ENCODE results near the gene RNF7.
A peak's percentile ranks its signal among the peaks of the same experiment; 100 is the strongest.
"Not testable (repeated sequence)": the region's sequence is repeated elsewhere in the genome, so short reads cannot be mapped to it uniquely, and the experiment has no call there.

Gene RNF7

DNA sequence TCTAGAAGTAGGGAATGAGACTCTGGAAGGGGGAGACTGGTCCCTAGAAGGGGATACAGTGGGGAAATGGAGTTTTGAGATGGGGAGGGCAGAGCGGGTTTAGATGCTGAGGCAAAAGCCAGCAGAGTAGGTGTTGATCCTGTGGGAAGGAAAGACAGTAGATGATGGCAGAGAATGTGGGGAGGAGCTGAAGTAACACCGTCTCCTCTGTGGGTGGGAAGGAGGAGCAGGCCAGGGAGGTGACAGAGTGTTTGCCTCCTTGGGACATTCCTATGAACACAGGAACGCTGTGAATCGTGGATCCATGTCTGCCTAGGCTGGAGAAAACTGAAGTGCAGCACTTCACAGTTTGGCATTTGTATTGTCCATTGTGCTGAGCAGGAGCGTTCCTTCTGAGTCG is 45.5 kb downstream of the RNF7 start:
- no peak for DNase-seq

DNA sequence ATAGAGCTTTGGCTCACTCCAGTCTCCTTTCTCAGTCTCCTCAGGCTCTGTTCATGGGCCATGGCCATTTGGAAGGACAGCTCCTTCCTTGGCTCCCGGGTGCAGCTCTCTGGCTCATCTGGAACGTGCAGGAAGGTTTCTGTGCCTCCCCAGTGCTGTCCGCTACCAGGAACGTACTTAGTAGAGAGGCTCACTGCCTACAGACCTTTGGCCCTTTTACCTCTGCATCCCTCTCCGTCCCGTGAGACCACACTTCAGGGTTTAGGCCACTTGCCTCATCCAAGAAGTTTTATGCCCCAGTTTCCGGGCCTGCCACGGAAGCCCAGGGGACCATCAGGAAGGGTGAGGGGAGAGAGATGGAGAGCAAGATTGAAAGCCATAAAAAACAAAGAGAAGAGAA is 46.0 kb downstream of the RNF7 start:
- DNase-seq = no peak

DNA sequence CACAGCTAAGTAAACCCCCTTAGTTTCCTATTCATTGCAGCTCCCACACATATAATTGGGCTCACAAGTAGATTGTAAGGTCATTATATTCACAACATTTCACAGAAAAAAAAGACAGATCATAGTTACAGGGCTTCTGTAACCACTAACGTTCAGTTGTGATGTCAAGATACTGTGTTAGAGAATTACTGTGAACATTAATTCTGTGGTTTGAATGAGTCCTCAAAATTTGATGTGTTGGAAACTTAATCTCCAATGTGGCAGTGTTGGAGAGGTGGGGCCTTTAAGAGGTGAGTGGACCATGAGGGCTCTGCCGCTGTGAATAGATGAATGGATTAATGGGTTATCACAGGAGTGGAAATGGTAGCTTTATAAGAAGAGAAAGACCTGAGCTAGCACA is 46.4 kb downstream of the RNF7 start:
- DNase-seq = no peak

DNA sequence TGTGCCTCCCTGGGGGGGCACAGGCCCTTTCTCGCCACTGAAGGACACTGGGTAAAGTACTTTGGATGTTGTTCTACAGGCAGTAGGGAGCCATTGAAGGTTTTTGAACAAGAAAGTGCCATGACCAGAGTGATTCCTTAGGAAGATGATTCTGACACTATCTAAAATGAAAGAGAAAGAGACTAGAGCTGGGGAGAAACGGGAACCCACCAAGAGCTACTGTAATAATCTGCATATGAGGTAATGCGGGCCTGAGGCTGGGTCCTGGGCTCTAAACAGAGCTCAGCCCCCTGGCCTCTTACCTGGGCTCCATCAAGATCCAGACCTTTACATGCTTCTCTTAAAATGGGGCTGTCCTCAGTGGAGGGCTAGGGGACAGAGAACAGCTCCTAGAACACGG is 50.1 kb downstream of the RNF7 start:
- DNase-seq = no peak

DNA sequence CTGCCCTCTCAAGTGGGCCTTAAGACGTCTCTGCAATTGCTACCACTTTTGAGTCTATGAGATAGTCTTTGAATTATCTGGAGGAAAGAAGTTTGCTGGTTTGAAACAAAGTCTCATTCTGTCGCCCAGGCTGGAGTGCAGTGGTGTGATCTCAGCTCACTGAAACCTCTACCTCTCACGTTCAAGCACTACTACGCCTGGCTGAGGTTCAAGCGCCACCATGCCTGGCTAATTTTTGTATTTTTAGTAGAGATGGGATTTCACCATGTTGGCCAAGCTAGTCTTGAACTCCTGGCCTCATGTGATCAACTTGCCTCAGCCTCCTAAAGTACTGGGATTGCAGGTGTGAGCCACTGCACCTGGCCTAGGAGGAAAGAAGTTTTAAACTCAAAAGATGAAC is 50.7 kb downstream of the RNF7 start:
- not testable (repeated sequence) for DNase-seq

DNA sequence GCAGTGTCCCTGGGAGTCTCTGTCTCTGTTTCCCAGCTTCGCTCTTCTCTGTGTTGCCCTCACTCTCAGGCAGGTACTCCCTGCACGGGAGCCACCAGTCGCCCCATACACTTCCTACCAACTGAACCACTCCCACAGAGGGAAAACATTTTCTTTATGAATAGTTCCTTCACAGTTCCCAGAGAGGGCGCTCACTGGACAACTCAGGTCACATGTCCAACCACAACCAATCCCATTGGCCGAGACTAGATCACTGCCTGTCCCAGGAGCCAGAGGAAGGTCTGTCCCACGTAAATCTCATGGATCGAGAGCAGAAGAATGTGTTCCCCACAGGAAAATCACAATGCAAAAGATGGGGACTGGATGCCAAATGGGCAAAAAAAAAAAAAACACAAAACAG is 51.2 kb downstream of the RNF7 start:
- DNase-seq = no peak

DNA sequence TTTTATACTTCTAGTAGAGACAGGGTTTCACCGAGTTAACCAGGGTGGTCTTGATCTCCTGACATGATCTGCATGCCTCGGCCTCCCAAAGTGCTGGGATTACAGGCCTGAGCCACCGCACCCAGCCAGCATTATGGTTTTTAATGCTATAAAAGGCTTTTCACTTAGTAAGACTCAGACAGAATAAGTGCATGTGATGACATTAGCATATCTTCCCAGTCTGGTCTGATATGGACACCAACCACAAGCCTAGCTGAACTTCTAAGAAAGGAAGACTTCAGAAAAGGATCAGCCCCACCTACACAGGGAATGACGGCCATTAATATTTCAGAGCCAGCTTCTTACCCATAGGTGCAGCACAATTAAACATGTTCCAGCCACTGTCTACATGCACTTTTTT is 52.1 kb downstream of the RNF7 start:
- no peak for DNase-seq

DNA sequence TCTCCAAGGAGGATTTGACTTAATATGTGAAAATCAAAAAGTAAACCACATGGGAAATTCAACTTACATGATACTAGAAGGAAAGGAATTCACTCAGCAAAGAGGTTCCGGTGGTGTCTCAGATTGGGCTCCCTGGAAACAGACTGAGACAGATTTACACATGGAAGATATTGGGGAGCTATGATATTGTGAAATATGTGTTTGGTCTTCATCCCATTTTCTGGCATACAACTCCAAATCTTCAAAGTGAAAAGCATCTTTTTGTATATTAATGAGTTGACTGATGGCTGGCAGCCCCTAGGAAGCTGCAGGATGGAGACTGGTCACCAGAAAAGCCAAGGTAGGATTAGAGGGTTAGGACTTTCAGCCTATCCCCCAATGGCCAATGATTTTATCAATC is 54.4 kb downstream of the RNF7 start:
- no peak for DNase-seq

DNA sequence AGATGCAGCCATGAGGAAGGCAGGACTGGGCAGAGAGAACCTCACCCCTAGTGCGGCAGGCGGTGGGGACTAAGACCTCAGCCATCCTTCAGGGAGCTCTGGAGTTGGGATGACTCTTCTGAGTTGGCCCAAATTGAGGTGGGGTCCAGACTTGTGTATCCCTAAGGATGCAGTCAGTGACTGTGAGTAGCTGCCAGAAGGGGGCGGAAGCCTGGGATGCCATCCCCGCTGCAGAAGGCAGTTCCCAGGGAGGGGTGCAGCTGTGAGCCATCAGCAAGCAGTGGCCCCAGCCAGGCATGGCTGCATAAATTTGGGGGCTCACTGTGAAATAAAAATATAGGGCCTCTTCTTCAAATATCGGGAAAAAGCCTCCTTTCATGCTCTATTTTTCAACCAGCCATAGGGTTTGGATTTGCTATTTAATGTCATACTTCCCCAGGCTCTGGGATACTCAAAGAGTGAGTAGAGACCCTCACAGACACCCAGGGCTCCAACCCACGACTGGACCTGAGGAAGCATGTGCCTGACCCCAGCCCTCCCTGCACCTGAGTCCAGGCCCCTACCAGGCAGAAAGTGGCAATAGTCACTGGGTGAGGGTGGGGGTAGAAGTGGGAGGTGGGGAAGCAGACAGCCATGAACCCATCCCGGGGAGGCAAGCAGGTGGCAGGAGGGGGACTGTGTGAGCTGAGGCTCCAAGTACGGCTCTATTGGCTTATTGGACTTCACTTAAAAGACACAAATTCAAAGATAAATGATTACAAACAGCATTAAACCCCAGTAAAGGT is 55.6 kb downstream of the RNF7 start:
- no peak for DNase-seq

DNA sequence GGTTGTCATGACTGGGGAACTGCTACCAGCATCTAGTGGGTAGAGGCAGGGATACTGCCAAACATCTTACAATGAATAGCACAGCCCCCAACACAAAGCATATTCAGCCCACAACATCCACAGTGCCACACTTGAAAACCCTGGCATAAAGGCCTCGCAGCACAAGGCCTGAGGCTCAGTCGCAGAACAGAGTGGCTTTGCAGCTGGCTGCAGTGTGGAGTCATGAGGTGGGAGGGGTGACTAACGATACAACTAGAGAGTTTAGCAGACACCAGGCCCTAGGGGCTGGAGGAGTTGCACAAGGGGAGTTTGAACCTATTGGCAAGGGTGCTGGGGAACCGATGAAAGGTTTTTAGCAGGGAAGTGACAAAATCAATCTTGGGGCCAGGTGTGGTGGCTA is 57.2 kb downstream of the RNF7 start:
- peak in 1 of 2 experiments; percentile 28 for DNase-seq

DNA sequence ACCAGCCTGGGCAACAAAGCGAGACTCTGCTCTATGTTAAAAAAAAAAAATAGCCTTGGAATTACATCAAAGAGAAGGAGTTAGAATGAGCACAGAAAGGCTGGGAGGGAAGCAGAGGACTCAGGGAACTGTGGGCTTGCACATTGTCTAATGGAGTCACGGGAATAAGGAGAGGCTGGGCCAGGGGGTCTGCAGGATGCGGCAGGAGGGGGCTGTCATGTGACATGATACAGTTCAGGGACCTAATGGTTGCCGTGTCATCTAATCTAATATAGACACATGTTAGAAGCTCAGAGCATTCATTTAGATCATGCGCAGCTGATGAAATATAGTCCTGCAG is 57.6 kb downstream of the RNF7 start:
- DNase-seq = no peak

DNA sequence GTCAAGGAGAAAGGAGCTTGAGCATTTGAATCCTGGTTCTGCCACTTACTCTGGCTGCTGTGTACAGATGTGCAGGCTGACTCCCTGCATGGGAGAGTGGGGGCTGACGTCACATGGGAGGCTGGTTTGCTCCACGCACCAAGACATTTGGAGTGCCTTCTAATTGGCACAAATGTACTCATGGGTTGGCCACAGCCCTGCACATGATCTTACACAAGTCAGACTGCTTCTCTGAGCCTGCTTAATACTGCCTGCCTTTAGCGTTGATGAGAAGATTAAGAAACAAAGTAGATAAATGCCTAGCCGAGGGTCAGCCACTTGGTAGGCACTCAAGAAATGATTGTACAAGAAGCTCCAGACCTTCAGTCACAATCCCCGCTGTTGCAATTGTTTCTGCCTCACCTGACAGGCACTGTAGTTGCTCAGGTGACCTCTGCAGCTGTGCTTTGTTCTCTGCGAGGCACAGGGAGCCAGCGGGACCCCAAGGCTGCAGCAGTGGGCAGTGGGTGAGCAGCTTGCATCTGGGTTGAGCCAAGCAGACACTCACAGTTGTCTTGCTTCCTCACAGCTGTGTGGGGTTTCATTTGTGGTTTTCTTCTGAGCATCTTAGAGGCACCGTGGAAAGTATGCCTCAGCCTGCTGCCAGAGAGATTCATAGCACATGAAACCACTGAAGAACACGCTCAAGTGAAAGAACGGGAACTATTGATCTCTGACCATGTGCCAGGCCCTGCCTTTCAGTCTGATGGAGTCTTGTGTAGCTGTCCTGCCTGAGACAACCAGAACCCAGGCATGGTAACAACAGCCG is 58.2 kb downstream of the RNF7 start:
- peak; percentile 47 to 87 for DNase-seq
